WERI-Rb-1 (cell line): ENCODE results near the gene ETFBKMT.

Experiments
- DNase-seq: peaks from one replicate; pipeline ENCODE4 v3.0.0-alpha.2; 2020
- H3K27ac ChIP-seq: fragments of 250-450 bp; sonication (Bioruptor Pico); 2 replicates; pipeline ENCODE4 v1.5.1; 2020; ENCODE audit warnings: mild to moderate bottlenecking, moderate library complexity
- H3K27me3 ChIP-seq: fragments of 250-450 bp; sonication (Bioruptor Pico); 2 replicates; pipeline ENCODE4 v1.5.1; 2021; ENCODE audit warnings: mild to moderate bottlenecking, low read depth, moderate library complexity; ENCODE audit not compliant: insufficient read depth, severe bottlenecking
- H3K36me3 ChIP-seq: fragments of 250-450 bp; sonication (Bioruptor Pico); 2 replicates; pipeline ENCODE4 v1.5.1; 2020; ENCODE audit warnings: mild to moderate bottlenecking, moderate library complexity
- H3K4me3 ChIP-seq: 2 replicates; pipeline ENCODE4 v1.5.1; 2011; ENCODE audit warnings: low read depth, mild to moderate bottlenecking, control low read depth, low read length
- H3K9me3 ChIP-seq: fragments of 250-450 bp; sonication (Bioruptor Pico); 2 replicates; pipeline ENCODE4 v1.5.1; 2021; ENCODE audit warnings: mild to moderate bottlenecking, moderate library complexity; ENCODE audit not compliant: severe bottlenecking
- TF ChIP-seq, protein P1 (sequence below): IDR thresholded peaks from 2 replicates; pipeline ENCODE4 v1.5.1; 2011; ENCODE audit warnings: low read depth, mild to moderate bottlenecking, control low read depth, inconsistent platforms, low read length

Gene ETFBKMT

DNA sequence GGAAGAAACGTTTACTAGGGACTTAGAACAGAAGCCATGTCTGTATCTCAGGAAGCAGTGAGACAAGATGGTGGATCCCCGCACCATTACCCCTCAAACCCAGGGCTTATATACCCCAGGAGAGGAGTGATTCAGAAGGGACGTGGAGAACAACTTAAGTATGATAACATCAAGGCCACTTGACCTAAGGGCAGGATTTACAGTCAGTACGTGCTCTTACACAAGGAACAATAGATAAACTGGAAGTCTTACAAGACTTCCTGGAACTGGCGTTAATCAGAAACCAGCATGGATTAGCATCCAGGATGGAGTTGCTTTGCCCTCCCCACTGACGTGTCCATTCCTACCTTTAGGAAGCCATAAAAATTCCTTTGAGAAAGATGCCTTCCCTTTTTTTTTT lies 8.6 kb upstream of the ETFBKMT start:
- no peak for DNase-seq
- no peaks in the 10 kb centered on the region; the same call in 1 of the 2 replicates for H3K36me3 ChIP-seq
- TF ChIP-seq, protein P1, sequence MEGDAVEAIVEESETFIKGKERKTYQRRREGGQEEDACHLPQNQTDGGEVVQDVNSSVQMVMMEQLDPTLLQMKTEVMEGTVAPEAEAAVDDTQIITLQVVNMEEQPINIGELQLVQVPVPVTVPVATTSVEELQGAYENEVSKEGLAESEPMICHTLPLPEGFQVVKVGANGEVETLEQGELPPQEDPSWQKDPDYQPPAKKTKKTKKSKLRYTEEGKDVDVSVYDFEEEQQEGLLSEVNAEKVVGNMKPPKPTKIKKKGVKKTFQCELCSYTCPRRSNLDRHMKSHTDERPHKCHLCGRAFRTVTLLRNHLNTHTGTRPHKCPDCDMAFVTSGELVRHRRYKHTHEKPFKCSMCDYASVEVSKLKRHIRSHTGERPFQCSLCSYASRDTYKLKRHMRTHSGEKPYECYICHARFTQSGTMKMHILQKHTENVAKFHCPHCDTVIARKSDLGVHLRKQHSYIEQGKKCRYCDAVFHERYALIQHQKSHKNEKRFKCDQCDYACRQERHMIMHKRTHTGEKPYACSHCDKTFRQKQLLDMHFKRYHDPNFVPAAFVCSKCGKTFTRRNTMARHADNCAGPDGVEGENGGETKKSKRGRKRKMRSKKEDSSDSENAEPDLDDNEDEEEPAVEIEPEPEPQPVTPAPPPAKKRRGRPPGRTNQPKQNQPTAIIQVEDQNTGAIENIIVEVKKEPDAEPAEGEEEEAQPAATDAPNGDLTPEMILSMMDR, result no peak
- no peaks in the 10 kb centered on the region for H3K27me3 ChIP-seq
- H3K27ac ChIP-seq, result no peak overlapping the region
- H3K4me3 ChIP-seq, result no peak overlapping the region
- no peaks in the 10 kb centered on the region for H3K9me3 ChIP-seq

DNA sequence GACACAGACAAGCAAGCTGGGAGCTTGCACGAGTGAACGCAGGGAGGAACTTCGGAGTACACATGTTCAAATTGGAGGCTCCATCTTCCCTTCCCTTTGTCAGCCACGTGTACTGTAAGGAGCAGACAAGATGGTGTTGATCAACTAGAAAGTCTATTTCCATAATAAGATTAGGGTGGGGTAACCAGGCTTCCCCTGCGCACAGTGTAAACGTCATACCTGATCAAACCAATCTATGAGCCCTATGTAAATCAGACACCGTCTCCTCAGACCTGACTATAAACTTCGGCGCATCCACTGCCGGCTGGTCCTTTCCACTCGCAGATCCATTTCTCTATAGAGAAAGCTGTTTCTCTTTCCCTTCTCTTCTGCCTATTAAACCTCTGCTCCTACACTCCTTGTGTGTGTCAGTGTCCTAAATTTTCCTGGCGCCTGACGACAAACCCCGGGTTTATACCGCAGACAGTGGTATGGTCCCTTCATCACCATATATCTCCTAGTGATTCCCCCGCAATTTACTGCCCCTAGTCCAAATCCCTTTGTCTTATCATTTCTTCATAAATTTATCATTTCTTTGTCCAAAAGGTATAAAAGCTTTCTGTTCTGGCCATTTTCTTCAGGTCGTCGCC lies 7.5 kb upstream of the ETFBKMT start:
- H3K9me3 ChIP-seq, result no peaks in the 10 kb centered on the region
- DNase-seq, result peak; percentile 80
- peak overlapping the region; percentile 71 for H3K27ac ChIP-seq
- TF ChIP-seq, protein P1, result no peak
- H3K27me3 ChIP-seq, result no peaks in the 10 kb centered on the region
- peak overlapping the region; percentile 52 for H3K4me3 ChIP-seq
- no peaks in the 10 kb centered on the region; the same call in 1 of the 2 replicates for H3K36me3 ChIP-seq

DNA sequence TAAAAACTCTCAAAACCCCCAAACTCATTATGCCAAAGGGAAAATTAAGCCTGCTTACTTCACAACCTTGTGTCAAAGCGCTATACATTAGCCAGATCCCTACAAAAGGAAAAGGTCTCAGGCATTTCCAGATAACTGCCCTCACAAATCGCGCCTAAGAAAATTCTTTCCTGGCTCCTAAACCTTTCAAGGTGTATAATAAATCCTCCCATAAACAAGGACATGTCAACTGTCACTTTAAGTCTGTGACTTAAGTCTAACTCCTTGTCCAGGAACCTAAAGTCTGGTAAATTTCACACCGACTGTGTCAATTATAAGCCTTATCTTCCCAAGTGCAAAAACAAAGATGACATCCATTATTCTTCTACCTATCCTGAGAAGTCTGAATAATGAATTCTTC lies 4.3 kb upstream of the ETFBKMT start:
- Histone ChIP-seq H3K27me3 (no peaks in the 10 kb centered on the region), H3K9me3 (no peaks in the 10 kb centered on the region), H3K27ac (no peak overlapping the region), H3K4me3 (no peak overlapping the region), H3K36me3 (no peaks in the 10 kb centered on the region; the same call in 1 of the 2 replicates)
- DNase-seq, result no peak
- TF ChIP-seq, protein P1, result no peak

DNA sequence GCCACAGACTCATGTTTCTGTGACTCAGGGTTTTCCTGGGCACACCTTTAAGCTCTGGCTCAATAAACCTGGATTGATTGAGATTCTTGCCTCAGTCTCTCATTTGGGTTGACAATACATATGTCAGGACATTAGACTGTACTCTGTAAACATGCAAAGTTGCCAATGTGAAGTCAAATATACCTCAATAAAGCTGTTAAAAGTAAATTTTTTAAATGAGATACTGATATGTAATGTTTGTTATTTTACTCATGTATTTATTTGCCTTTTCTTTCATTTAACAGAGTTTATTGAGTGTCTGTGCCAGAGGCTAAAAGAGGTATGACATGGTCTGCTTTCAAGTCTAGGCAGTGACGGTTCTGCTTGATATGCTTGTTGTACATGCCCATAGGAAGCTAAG lies 3.7 kb upstream of the ETFBKMT start:
- H3K36me3 ChIP-seq, result no peaks in the 10 kb centered on the region
- no peaks in the 10 kb centered on the region for H3K9me3 ChIP-seq
- H3K27me3 ChIP-seq, result no peaks in the 10 kb centered on the region
- TF ChIP-seq, protein P1, result no peak
- no peak for DNase-seq
- no peak overlapping the region for H3K4me3 ChIP-seq
- H3K27ac ChIP-seq, result no peak overlapping the region

DNA sequence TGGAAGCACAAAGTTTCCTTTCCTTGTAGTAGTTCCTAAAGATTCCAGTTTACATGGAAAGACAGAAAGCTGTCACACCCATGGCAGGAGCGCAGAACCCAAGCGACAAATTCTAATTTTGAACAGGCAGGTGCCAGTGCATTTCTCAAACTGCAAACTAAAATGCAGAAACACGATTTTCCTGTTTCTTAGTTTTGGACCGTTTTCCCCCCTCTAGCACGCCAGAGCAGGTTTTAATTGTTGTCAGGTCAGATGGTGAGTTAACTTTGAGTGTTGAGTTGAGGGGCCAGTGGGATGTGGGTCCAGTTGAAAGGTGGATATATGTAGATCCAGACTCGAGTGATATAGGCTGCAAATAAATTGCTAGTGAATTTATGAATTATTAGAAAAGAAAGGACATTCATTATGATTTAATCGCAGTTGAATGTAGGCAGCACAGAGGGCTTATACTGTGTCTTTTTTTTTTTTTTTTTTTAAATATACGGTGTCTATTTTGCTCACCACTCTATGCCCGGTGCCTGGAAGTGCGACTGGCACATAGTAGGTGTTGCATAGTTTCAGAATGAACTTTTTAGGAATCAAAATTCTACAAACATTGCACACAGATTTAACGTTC lies 909 bp upstream of the ETFBKMT start:
- peak overlapping the region; percentile 71 for H3K27ac ChIP-seq
- DNase-seq, result no peak
- no peaks in the 10 kb centered on the region for H3K27me3 ChIP-seq
- H3K36me3 ChIP-seq, result no peaks in the 10 kb centered on the region
- peak overlapping the region; percentile 89 for H3K4me3 ChIP-seq
- no peaks in the 10 kb centered on the region for H3K9me3 ChIP-seq
- TF ChIP-seq, protein P1, result no peak
